HG02588 (cell line): ENCODE data around the gene CCDC3.

Experiments
- ATAC-seq: cut with Tn5 transposase; IDR thresholded peaks from one replicate; pipeline ENCODE4 v1.9.1; 2021; ENCODE audit warnings: mild to moderate bottlenecking, moderate library complexity; ENCODE audit not compliant: unreplicated experiment

CCDC3 gene

GRCh38 chr10:12846718-12847117 is 154.8 kb downstream of the CCDC3 start:
- no peak for ATAC-seq
